GM20000 (cell line): ENCODE data around the gene CAPN8.

Experiments
- DNase-seq: peaks from one replicate; pipeline ENCODE4 v3.0.0; 2012; ENCODE audit warnings: low spot score
- TF ChIP-seq, protein P1 (sequence below): IDR thresholded peaks from 2 replicates; pipeline ENCODE4 v1.5.1; 2012; ENCODE audit warnings: mild to moderate bottlenecking, control low read depth; ENCODE audit errors: extremely low read depth, missing control alignments

CAPN8 gene

DNA sequence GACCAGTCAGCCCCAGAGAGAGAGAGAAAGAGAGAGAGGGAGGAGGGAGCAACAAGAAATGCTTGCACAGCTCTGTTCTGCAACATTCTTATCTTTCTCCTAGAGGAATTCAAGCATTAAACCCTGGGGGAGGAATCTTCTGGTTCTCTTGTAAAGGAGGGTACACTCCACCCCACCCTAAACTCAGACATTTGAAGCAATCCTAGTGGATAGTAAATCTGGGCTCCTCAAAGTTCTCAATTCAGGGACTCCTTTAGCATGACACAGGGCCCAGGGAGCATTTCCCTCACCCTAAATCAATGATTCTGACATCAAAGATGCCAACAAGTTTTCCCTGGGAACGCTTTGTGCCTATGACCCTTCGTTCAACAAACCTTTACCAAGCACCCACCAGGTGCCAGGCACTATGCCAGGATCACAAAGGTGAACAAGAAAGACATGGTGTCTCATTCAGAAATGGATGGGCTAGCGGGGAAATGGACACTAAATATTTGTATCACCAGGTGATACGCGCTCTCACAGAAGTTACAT, 35.0 kb upstream of the CAPN8 start:
- DNase-seq = no peak
- TF ChIP-seq, protein P1, sequence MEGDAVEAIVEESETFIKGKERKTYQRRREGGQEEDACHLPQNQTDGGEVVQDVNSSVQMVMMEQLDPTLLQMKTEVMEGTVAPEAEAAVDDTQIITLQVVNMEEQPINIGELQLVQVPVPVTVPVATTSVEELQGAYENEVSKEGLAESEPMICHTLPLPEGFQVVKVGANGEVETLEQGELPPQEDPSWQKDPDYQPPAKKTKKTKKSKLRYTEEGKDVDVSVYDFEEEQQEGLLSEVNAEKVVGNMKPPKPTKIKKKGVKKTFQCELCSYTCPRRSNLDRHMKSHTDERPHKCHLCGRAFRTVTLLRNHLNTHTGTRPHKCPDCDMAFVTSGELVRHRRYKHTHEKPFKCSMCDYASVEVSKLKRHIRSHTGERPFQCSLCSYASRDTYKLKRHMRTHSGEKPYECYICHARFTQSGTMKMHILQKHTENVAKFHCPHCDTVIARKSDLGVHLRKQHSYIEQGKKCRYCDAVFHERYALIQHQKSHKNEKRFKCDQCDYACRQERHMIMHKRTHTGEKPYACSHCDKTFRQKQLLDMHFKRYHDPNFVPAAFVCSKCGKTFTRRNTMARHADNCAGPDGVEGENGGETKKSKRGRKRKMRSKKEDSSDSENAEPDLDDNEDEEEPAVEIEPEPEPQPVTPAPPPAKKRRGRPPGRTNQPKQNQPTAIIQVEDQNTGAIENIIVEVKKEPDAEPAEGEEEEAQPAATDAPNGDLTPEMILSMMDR = no peak

DNA sequence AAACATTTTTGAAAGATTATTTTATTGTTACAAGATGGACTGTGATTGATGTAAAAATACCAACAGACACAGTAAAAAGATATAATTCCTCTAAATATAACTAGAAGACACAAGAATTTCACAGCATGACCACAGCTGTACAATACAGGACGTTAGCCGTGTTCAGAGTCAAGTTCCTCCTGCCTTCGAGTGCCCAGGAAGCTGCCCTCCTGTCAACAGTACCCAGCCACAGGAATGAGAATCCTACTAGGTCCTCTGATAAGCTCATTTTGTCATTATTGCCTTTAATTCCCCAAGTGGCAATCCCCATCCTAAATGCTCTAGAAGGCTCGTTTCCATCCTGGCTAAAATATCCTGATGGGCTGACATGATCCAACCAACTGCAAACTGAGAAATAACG, 30.4 kb upstream of the CAPN8 start:
- peak; percentile 2 for DNase-seq
- TF ChIP-seq, protein P1 = no peak

DNA sequence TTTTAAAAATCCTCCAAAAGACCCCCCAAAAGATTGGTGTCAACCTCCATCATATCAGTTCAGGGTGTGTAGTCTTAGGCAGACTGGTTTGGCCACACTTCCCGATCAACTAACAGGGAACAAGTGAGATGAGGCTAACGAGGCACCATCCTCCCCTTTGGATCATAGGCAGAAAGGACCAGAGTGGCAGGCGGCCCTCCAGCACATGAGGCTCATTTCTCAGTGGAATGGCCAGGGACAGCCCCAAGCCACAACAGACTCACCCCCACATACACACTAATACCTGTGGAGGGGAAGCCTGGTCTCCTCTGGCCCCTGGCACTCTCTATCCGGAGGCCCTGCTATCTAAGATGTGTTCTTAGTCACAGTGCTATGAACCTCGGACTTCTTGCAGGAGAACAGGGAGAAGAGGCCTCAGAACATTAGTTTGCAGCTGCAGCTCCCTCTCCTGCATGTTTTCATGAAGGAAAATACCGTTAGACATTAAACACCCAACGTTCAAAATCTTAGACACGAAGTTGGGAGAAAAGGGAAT, 29.6 kb upstream of the CAPN8 start:
- TF ChIP-seq, protein P1 = no peak

DNA sequence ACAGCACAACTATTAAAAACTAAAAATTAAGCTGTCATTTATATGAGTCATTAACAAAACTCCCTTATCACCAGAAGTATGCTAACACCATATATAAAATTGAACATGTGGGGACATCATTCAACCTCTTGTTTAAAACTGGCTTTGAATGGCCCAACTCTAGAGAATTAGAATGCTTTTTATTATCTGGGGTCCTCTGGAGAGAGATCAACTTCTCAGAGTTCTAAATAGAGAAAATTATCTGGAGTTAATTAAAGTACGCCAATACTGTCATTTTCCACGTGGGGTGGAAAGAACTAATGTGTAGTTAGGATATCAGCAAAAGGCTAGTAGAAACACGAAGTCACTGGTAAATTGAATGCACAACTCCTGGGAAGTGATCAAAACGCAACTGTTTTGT, 25.6 kb upstream of the CAPN8 start:
- no peak for DNase-seq
- TF ChIP-seq, protein P1 = no peak

More for the DNA sequence above, 29.6 kb upstream of the CAPN8 start:
- peak; percentile 2 for DNase-seq

DNA sequence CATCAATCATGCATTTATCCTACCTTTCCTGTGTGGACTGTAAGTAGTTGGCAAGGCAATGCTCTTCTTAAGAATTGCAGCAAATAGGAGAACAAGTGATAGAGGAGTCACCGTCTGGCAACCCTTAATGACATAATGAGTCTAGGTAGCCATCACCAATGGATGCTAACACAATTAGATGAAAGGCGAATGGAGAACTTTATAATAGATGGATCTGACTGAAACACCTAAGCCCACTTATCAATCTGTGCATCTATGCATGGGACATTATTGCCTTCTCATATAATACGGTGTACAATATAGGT, 18.9 kb upstream of the CAPN8 start:
- TF ChIP-seq, protein P1 = no peak
- DNase-seq = no peak

DNA sequence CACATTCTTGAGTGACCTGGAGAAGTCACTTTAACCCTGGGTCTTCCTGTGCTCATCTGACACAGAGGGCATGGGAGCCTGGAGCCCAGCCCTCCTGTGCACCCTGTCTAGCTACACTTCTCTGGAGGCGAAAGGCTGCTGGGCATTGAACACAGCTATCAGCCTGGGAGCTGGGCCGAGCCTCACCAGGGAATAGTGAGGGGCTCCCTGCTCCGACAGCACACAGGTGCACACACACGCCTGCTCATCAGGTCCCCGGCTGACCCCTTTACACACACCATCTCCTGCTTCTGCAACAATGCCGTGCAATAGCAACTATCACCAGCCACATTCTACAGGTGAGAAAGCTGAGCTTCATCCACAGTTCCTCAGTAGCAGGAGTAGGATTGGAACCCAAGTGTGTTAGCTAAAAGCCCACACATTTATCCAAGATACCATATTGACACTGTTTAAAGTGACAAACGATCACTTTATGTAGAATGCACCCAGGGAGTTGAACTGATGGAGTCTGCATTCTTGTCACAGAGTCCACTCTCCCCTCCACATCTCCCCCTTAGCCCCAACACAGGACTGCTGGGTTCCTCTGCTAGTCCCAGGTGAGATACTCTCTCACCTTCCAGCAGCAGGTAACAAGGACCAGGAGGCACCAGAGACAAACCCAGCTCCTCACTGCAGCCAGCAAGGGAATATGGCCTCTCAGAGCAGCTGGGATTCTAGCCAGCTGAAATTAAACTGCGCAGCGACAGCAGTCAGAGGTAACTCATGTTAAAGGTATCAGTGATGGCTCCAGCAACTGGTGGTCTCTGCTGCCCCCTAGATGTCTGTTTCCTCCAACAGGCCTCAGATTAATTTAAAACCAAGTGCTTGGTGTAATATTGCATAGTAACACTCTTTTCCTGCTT, 18.3 kb upstream of the CAPN8 start:
- TF ChIP-seq, protein P1 = peak; percentile 19

DNA sequence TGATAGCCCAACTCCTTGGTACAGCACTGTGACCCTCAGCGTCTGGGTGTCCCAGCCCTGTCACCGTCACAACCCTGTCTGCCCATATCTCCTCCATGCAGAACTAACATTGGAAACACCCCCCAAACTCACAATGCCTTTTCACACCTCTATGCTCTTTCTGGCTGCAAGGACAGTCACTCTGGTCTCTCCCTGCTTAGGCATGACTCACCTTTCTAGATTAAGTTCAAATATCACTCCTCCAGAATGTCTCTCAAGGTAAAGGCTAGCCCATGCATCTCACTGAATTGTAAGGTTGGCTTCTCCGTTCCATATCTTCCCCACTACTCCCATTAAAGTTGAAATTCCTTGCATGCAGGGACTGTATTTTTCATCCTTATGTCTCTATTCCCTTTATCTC, 17.0 kb upstream of the CAPN8 start:
- TF ChIP-seq, protein P1 = no peak
- DNase-seq = no peak

More for the DNA sequence above, 18.3 kb upstream of the CAPN8 start:
- DNase-seq = peak; percentile 32
